ENCODE results near the gene CPNE9.

- no peak for TF ChIP-seq CTCF (IDR thresholded peaks at IDR 0.05)
- TF ChIP-seq POLR2A (IDR thresholded peaks at IDR 0.05), result no peak
Measured at GRCh38 chr3:9716801-9717555, 13.3 kb downstream of the CPNE9 start.
